Stimulated activated CD4-positive, alpha-beta T cell treated with anti-CD3 and anti-CD28 coated beads, TNF-alpha, amount 100 ng/mL, for 1 hour (primary cell): ENCODE results near the gene SNUPN.
"Not testable (repeated sequence)": the region's sequence is repeated elsewhere in the genome, so short reads cannot be mapped to it uniquely, and the experiment has no call there.

ENCODE experiments used
- DNase-seq, 3 donors: peaks; one replicate each; pipeline ENCODE4 v3.0.0-alpha.2; 2020; ENCODE audit warnings: low read depth in 3 of 3, low spot score in 1 of 3

SNUPN gene

DNA sequence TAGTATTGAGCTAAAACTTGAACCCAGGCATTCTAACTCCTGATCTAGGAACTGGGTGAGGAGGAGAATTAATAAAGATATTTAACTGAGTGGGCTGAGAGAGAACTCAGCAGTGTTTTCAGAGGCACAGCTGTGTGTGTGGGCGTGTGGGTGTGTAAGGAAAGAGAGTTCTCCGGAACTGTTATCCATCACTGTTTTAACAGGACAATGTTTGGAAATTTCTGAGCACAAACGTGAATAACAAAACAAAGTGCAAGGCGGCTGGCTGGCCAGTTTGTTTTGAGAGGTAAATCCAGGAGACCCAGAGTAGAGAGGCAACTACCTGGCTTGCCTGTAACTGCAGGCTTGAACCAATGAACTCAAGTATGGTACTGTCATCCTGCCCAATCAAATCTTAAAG is 41.4 kb downstream of the SNUPN start:
- no peak for DNase-seq

DNA sequence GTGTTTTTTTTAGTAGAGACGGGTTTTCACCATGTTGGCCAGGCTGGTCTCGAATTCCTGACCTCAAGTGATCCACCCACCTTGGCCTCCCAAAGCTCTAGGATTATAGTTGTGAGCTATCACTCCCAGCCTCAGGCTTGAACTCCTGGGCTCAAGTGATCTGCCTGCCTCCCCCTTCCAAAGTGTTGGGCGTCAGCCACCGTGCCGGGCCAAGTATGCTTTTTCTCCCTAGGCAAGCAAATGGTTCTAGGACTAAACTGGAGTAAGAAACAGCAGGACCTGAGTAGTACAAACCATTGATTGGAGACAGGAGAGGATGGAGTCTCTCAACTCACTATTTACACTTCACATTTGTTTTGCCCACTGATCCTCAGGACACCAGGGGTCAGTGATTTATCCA is 41.8 kb downstream of the SNUPN start:
- DNase-seq, result no peak

DNA sequence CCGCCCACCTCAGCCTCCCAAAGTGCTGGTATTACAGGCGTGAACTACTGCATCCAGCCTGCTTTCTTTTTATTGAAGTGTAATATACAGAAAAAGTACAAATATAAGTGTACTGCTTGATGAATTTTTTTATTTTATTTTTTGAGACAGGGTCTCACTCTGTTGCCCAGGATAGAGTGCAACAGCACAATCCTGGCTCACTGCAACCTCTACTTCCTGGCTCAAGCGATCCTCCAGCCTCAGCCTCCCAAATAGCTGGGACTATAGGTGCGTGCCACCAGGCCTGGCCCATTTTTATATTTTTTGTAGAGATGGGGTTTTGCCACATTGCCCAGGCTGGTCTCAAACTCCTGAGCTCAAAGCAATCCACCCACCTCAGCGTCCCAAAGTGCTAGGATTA is 42.6 kb downstream of the SNUPN start:
- DNase-seq, result not testable (repeated sequence)

DNA sequence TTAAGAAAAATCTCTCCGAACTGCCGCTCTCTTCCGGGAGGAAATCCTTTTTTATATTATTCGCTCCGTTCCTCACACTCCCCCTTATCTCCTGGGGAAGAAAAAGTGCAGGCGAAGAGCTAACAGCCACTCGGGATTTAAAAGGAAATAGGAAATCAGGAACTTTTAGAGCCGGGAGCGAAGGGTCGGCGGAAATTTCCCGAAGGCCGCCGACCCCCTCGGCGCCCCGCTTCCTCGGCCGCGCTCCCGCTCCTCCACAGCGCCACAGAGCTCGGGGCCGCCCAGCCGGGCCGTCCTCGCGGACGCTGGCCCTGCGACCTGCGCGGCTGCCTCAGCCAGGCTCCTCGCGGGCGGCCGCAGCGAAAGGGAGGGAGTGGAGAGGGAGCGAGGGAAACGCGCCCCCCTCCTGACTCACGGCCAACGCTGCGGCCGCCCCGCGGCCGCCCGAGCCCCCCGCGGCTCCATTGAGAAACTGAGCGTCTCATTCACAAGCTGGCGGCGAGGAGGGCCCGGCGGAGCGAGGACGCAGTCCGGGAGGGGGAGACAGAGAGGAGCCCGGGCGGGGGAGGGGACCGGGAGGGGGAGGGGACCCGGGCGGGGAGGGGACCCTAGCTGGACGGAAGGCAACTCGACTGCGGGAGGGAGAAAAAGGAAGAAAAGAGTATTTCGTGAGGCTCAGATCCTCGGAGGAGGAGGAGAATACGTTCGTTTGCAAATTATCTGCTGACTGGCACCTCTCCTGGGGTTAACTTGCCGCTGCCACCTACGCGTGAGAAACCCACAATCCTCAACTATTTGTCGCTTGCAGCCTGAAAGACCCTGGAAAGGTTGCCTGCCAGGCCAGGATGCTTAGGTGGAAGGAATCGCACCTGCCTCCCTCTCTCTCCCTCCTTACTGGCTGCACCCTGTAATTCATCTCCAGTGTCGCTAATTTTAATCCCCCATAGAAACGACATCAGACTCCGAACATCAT is 46.3 kb downstream of the SNUPN start, which contains the start of gene PTPN9:
TSS of gene PTPN9 (minus strand) at position 368 of the 973 bp plus-strand sequence. CDS start 539 bp downstream, outside the sequence.
- DNase-seq, result peak; percentile 25 to 60 (median 33)

DNA sequence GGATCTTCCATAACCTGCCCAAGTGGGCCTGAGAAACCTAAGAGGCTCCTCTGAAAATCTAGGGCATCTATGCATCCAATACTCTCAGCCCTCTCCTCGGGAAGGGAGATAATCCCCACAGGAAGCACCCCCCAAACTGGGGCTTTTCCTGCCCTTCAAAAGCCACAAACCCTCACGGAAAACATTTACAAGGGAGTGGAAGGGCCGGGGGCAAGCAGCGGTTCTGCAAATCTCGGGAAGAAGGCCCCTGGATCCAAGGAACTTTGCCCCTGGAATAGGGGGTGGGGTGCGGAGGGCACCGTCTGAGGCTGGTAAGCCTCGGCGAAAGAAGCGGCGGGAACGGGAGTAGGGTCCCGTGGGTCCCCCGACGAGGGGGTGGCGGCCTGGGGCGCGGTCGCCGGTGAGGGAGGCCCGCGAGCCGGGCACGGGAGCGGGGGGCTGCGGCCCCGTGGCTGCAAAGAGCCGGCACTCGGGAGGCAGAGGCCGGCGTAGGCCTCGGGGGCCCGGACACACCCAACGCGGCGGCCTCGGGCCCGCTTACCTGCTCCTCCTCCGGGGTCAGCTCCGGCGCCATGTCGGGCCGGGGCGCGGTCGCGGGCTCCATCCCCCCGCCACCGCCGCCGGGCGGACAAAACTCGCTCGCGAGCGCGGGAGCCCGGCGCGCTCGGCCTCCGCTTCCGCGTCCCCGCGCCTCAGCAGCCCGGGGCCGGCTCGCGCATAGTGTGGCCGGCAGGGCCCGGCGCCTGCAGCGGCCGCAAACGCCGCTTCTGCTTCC is 47.2 kb downstream of the SNUPN start:
- DNase-seq, result no peak

GRCh38 chr15:75577401-75578172 is 47.9 kb downstream of the SNUPN start:
- no peak for DNase-seq

GRCh38 chr15:75573648-75574384 is 51.7 kb downstream of the SNUPN start:
- no peak for DNase-seq

DNA sequence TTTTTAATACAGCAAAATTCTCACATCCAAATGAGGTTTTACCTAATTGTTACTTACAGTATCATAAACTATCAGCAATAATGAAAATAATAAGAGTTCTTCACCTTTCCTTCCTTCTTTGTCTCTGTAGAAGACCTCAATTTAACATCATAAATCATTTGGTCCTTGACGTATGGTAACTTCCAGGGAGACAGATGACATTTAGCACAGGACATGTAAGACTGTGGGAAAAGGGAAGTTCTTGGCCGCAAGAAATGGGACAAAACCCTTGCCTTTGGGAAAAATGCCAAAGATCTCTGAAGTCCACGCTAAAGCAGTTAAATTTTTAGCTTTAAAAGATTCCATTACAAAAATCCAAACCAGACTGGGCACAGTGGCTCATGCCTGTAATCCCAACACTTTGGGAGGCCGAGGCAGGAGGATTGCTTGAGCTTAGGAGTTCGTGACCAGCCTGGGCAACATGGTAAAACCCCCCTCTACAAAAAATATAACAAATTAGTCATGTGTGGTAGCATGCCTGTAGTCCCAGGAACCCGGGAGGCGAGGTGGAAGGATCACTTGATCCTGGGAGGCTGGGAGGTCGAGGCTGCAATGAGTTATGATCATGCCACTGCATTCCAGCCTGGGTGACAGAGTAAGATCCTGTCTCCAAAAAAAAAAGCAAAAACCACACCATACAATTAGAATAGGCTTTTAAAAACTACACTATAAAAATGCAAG is 55.2 kb downstream of the SNUPN start:
- no peak for DNase-seq

DNA sequence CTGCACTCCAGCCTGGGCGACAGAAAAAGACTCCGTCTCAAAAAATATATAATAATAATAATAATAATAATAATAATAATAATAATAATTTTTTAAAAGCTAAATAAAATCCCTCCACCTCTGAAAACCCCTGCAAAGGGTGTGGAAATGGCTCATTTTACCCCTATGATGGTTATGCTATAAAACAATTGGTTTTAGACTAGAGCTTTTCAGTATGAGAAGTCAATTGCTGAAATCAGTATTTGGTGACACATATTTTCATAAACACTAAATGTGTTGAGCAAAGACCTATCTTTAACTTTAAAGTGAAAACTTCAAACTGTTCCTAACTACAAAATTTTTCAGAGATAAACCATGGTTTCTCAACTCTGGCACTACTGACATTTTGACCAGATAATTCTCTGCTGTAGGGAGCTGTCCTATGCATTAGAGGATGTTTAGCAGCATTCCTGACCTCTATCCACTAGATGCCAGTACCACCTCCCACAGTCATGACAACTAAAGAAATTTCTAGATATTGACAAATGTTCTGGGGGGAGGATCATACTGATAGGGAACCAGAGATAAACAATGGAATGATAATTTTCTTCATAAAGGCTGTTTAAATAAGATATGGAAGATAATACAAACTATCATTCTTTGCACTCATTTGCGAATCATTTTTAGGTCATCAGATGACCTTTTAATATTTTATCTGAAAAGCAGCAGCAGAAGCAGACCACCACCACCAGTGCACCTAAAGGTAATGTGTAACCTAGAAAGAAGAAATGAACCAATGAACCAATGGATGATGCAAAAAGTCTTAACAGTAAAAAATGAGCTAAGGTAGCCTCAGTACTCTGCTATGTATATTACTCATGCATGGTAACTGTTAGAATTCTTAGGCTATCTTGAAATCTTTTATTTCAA is 60.2 kb downstream of the SNUPN start:
- DNase-seq, result no peak

DNA sequence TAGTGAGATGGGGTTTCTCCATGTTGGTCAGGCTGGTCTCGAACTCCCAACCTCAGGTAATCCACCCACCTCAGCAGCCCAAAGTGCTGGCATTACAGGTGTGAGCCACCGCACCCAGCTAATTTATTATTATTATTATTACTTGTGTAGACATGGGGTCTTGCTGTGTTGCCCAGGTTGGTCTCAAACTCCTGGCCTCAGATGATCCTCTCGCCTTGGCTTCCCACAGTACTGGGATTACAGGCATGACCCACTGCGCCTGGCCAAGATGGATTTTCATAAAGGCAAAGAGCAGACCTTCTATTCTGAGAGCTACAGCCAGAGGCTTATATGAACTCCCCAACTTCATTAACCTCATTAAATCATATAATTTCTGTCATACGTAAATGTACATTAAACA is 63.6 kb downstream of the SNUPN start:
- no peak for DNase-seq

DNA sequence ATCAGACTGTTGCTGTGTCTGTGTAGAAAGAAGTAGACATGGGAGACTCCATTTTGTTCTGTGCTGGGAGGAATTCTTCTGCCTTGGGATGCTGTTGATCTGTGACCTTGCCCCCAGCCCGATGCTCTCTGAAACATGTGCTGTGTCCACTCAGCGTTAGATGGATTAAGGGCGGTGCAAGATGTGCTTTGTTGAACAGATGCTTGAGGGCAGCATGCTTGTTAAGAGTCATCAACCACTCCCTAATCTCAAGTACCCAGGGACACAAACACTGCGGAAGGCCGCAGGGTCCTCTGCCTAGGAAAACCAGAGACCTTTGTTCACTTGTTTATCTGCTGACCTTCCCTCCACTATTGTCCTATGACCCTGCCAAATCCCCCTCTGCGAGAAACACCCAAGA is 66.2 kb downstream of the SNUPN start:
- not testable (repeated sequence) for DNase-seq

DNA sequence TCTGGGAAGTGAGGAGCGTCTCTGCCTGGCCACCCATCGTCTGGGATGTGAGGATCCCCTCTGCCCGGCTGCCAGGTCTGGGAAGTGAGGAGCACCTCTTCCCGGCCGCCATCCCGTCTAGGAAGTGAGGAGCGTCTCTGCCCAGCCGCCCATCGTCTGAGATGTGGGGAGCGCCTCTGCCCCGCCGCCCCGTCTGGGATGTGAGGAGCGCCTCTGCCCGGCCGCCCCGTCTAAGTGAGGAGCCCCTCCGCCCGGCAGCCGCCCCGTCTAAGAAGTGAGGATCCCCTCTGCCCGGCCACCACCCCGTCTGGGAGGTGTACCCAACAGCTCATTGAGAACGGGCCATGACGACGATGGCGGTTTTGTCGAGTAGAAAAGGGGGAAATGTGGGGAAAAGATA is 66.6 kb downstream of the SNUPN start:
- DNase-seq, result not testable (repeated sequence)

DNA sequence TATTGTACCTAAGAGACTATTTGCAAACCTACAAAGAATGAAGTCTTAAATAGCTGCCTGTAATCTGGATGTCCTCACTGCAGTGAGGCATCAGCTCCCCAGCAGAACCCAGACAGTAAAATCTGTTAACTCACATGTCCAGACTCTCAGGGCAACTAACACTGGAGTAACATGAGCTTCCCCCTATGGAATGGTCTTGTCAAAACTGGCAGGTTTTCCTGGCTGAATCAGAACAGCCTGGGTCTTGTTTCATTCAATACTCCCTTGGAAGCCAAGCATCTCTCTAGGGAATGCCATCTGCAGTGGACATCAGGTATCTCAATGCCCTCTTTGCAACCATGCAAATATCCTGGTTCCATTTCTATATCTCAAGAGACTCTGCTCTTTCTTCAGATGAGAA is 70.8 kb downstream of the SNUPN start:
- no peak for DNase-seq

DNA sequence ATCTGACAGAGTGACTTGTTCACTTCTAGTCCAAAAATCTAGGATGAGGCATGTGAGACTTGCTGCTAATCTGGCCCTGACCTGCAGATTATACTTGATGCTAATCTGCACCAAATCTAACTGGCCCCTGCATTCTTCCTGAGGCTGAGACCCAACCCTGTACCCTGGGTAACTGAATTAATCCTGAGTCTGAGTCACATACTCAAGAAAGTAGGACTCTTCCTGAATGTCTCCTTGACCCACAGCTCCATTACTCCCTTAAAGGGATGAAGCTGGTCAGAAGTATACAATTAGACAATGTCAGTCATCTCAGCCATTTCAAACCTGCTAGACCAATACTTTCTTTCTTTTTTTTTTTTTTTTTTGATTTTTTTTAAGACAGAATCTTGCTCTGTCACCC is 71.9 kb downstream of the SNUPN start:
- no peak for DNase-seq

GRCh38 chr15:75551091-75551490 is 74.4 kb downstream of the SNUPN start:
- DNase-seq, result no peak
